ENCODE data around the gene TSHZ2. TPM values are rescaled to one million over a fixed set of nuclear protein-coding genes. Genes with fewer than 3 reads are reported as not detected.
A peak's percentile ranks its signal among the peaks of the same experiment; 100 is the strongest.
"Not testable (repeated sequence)": the region's sequence is repeated elsewhere in the genome, so short reads cannot be mapped to it uniquely, and the experiment has no call there.

The TSHZ2 gene
- polyA plus RNA-seq, 10 donors = 7.9 to 20.4 (median 14.0) TPM

- no peak for DNase-seq
Observed at GRCh38 chr20:53529658-53530057, 557.5 kb downstream of the TSHZ2 start.

GRCh38 chr20:53530440-53530839 is 558.3 kb downstream of the TSHZ2 start:
- DNase-seq = no peak

- DNase-seq = not testable (repeated sequence)
Observed at GRCh38 chr20:53532654-53533312, 560.6 kb downstream of the TSHZ2 start.

GRCh38 chr20:53533500-53533899 is 561.3 kb downstream of the TSHZ2 start:
- DNase-seq = no peak

GRCh38 chr20:53534037-53534436 is 561.9 kb downstream of the TSHZ2 start:
- no peak for DNase-seq

- no peak for DNase-seq
Observed at GRCh38 chr20:53535878-53536277, 563.7 kb downstream of the TSHZ2 start.

- not testable (repeated sequence) for DNase-seq
Observed at GRCh38 chr20:53536382-53536781, 564.2 kb downstream of the TSHZ2 start.

- DNase-seq = peak in 1 of 3 donors; percentile 31
Observed at GRCh38 chr20:53539516-53539915, 567.4 kb downstream of the TSHZ2 start.

All from muscle of back (tissue), 11 donors.